ENCODE data around the gene ZFP2. TPM values are rescaled to one million over a fixed set of nuclear protein-coding genes. Genes with fewer than 3 reads are reported as not detected.

ZFP2 gene
- total and polyA plus RNA-seq, 10 of the 15 experiments (the other 5 are each of a cell fraction or from before 2014, with no cell fraction given): 0.08 to 0.26 (median 0.10) TPM; not detected in 7

GRCh38 chr5:178981381-178981780, 85.7 kb downstream of the ZFP2 start:
- in situ Hi-C loops (cut with MboI) (no loop called here), intact Hi-C loops (cut with micrococcal nuclease; ENCODE audit: unreplicated experiment) (no loop called here)
- Histone ChIP-seq H3K9ac (ENCODE audit: control insufficient read depth, insufficient read depth, low read length) (no peak overlapping the region), H3K4me2 (ENCODE audit: control insufficient read depth, insufficient read depth) (no peak overlapping the region), H3K79me2 (ENCODE audit: control insufficient read depth, insufficient read depth, low read length) (no peaks in the 10 kb centered on the region), H3K9me3 (replicated peaks; ENCODE audit: control insufficient read depth, insufficient read depth, low read length) (no peaks in the 10 kb centered on the region; the same call in 2 of the 3 replicates), H3K27me3 (replicated peaks in 1 of 2; ENCODE audit: control insufficient read depth in 2 of 2, insufficient read depth in 2 of 2, low read length in 1 of 2) (no peaks in the 10 kb centered on the region), H3K36me3 (ENCODE audit: control insufficient read depth in 2 of 2, insufficient read depth in 2 of 2, low read length in 1 of 2) (no peaks in the 10 kb centered on the region), H4K20me1 (ENCODE audit: control insufficient read depth, insufficient read depth) (no peaks in the 10 kb centered on the region), H3K4me3 (no peak overlapping the region), H2AFZ (ENCODE audit: control insufficient read depth, low read depth, low read length) (no peak overlapping the region), H3K27ac (ENCODE audit: control insufficient read depth, insufficient read depth) (no peak overlapping the region), H3K4me1 (ENCODE audit: control insufficient read depth, insufficient read depth, low read length) (no peaks in the 10 kb centered on the region)
- ChIA-PET RAD21 (ENCODE audit: unreplicated experiment) (no interaction called here), POLR2A (no interaction called here), CTCF (no interaction called here), SMC1A (ENCODE audit: uncharacterized antibody, unreplicated experiment) (no interaction called here)
- no TSS peak for BruUV-seq (replicated peaks)
- DNase-seq (ENCODE audit: low read depth, low spot score) (no peak), FAIRE-seq (no peak), ATAC-seq (no peak)
- no peak for TF ChIP-seq RUNX3 (IDR thresholded peaks at IDR 0.05; ENCODE audit: low read length)
- TF ChIP-seq LARP7 (IDR thresholded peaks at IDR 0.05): no peak
- TF ChIP-seq ZNF24 (IDR thresholded peaks at IDR 0.05): no peak
- TF ChIP-seq EZH2 (IDR thresholded peaks at IDR 0.05; ENCODE audit: borderline replicate concordance, control insufficient read depth, low read depth, low read length): no peak
- TF ChIP-seq SRF (IDR thresholded peaks at IDR 0.05; ENCODE audit: low read depth in 2 of 2, low read length in 2 of 2): no peak
- TF ChIP-seq YBX1 (IDR thresholded peaks at IDR 0.05): no peak
- no peak for TF ChIP-seq NRF1 (conservative IDR thresholded peaks at IDR 0.05; ENCODE audit: low read depth, low read length)
- no peak for TF ChIP-seq MEF2B (IDR thresholded peaks at IDR 0.05; ENCODE audit: partially characterized antibody, poor library complexity, severe bottlenecking)
- TF ChIP-seq JUNB (IDR thresholded peaks at IDR 0.05): no peak
- TF ChIP-seq ATF2 (IDR thresholded peaks at IDR 0.05; ENCODE audit: low read length): no peak
- TF ChIP-seq NR2C1 (IDR thresholded peaks at IDR 0.05): no peak
- TF ChIP-seq CEBPB (IDR thresholded peaks at IDR 0.05; ENCODE audit: borderline replicate concordance in 1 of 2, low read depth in 2 of 2, low read length in 2 of 2): no peak
- no peak for TF ChIP-seq SUZ12 (IDR thresholded peaks at IDR 0.05; ENCODE audit: unreplicated experiment)
- TF ChIP-seq MAX (IDR thresholded peaks at IDR 0.05; ENCODE audit: low read depth, low read length): no peak
- TF ChIP-seq, protein P1, sequence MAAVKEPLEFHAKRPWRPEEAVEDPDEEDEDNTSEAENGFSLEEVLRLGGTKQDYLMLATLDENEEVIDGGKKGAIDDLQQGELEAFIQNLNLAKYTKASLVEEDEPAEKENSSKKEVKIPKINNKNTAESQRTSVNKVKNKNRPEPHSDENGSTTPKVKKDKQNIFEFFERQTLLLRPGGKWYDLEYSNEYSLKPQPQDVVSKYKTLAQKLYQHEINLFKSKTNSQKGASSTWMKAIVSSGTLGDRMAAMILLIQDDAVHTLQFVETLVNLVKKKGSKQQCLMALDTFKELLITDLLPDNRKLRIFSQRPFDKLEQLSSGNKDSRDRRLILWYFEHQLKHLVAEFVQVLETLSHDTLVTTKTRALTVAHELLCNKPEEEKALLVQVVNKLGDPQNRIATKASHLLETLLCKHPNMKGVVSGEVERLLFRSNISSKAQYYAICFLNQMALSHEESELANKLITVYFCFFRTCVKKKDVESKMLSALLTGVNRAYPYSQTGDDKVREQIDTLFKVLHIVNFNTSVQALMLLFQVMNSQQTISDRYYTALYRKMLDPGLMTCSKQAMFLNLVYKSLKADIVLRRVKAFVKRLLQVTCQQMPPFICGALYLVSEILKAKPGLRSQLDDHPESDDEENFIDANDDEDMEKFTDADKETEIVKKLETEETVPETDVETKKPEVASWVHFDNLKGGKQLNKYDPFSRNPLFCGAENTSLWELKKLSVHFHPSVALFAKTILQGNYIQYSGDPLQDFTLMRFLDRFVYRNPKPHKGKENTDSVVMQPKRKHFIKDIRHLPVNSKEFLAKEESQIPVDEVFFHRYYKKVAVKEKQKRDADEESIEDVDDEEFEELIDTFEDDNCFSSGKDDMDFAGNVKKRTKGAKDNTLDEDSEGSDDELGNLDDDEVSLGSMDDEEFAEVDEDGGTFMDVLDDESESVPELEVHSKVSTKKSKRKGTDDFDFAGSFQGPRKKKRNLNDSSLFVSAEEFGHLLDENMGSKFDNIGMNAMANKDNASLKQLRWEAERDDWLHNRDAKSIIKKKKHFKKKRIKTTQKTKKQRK (IDR thresholded peaks at IDR 0.05; ENCODE audit: low read depth, low read length): no peak
- TF ChIP-seq E4F1 (IDR thresholded peaks at IDR 0.05; ENCODE audit: borderline replicate concordance, partially characterized antibody): no peak
- WGBS (ENCODE audit: insufficient coverage, insufficient replicate concordance, low lambda C conversion rate, missing lambda C conversion rate): 52% methylated on average over 15 of the region's 15 CpGs

All from GM12878 (cell line).